ENCODE data around the gene NAT9. TPM values are rescaled to one million over a fixed set of nuclear protein-coding genes. Genes with fewer than 3 reads are reported as not detected.

Gene NAT9
- total RNA-seq, 1 donor from 2014 or later: 50.1 TPM

DNA sequence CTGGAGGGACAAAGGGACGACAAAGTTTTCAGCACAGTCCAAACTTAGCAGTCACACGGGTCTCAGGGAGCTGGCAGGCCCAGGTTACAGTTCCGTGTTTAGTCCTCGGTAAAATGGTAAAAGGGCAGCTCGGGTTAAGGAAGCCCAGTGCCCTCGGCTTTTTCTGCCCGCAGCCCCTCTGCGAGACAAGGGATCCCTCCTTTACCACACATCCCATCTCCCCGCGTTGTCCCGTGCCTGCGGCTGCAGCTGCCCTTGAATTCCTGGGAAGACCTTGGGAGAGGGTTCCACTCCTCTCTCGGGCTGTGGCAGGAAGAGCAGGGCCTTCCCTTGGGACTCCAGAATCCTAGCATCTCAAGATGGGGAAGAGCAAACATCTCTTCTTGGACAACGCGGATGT lies 46.3 kb downstream of the NAT9 start:
- no peak overlapping the region for H3K4me3 Mint-ChIP-seq (ENCODE audit: unreplicated experiment)
- no peak for DNase-seq (ENCODE audit: low spot score)
- H3K27me3 Mint-ChIP-seq (ENCODE audit: unreplicated experiment): peaks cover 3% of the 10 kb centered on the region
- no peaks in the 10 kb centered on the region for H3K4me1 Mint-ChIP-seq (ENCODE audit: unreplicated experiment)
- no peaks in the 10 kb centered on the region for H3K9me3 Mint-ChIP-seq (ENCODE audit: unreplicated experiment)
- no peaks in the 10 kb centered on the region for H3K36me3 Mint-ChIP-seq (ENCODE audit: low read depth, unreplicated experiment)
- TF ChIP-seq, protein P1, sequence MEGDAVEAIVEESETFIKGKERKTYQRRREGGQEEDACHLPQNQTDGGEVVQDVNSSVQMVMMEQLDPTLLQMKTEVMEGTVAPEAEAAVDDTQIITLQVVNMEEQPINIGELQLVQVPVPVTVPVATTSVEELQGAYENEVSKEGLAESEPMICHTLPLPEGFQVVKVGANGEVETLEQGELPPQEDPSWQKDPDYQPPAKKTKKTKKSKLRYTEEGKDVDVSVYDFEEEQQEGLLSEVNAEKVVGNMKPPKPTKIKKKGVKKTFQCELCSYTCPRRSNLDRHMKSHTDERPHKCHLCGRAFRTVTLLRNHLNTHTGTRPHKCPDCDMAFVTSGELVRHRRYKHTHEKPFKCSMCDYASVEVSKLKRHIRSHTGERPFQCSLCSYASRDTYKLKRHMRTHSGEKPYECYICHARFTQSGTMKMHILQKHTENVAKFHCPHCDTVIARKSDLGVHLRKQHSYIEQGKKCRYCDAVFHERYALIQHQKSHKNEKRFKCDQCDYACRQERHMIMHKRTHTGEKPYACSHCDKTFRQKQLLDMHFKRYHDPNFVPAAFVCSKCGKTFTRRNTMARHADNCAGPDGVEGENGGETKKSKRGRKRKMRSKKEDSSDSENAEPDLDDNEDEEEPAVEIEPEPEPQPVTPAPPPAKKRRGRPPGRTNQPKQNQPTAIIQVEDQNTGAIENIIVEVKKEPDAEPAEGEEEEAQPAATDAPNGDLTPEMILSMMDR (IDR thresholded peaks at IDR 0.05; ENCODE audit: unreplicated experiment): no peak
- H3K27ac Mint-ChIP-seq (ENCODE audit: unreplicated experiment): no peak overlapping the region

DNA sequence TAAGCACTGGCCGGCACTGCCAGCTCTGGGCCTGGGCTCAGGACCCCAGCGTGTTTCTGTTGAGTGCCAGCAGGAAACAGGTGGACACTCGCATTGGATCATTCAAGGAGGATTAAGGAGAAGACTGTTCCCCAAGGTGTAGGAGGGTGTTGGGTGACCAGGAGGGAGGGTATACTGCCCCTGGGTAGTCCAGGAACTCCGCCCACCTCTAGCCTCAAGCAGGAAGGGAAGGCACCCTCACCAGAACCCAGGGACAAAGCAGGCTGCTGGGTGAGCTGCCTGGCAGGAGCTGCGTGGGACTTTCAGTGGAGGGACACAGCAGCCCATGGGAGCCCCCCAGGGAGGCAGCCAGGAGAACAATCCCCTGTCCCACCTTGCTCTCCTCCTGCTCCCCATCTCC lies 46.8 kb downstream of the NAT9 start:
- Mint-ChIP-seq H3K9me3 (ENCODE audit: unreplicated experiment) (no peaks in the 10 kb centered on the region), H3K4me3 (ENCODE audit: unreplicated experiment) (no peak overlapping the region), H3K36me3 (ENCODE audit: low read depth, unreplicated experiment) (no peaks in the 10 kb centered on the region), H3K27ac (ENCODE audit: unreplicated experiment) (no peak overlapping the region), H3K4me1 (ENCODE audit: unreplicated experiment) (no peaks in the 10 kb centered on the region), H3K27me3 (ENCODE audit: unreplicated experiment) (peaks cover 2% of the 10 kb centered on the region)
- DNase-seq (ENCODE audit: low spot score): no peak
- TF ChIP-seq, protein P1 (IDR thresholded peaks at IDR 0.05; ENCODE audit: unreplicated experiment): no peak

DNA sequence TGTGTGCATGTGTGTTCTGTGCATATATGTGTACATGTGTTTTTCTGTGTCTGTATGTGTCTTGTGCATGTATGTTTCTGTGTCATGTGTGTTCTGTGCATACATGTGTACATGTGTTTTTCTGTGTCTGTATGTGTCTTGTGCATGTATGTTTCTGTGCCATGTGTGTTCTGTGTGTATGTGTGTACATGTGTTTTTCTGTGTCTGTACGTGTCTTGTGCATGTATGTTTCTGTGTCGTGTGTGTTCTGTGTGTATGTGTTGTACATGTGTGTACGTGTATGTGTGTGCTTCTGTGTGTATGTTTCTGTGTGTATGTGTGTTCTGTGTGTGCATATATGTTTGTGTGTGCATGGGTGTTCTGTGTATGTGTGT lies 47.5 kb downstream of the NAT9 start:
- H3K27me3 Mint-ChIP-seq (ENCODE audit: unreplicated experiment): peaks cover 2% of the 10 kb centered on the region
- no peak for DNase-seq (ENCODE audit: low spot score)
- no peak overlapping the region for H3K27ac Mint-ChIP-seq (ENCODE audit: unreplicated experiment)
- no peaks in the 10 kb centered on the region for H3K9me3 Mint-ChIP-seq (ENCODE audit: unreplicated experiment)
- TF ChIP-seq, protein P1 (IDR thresholded peaks at IDR 0.05; ENCODE audit: unreplicated experiment): no peak
- no peaks in the 10 kb centered on the region for H3K36me3 Mint-ChIP-seq (ENCODE audit: low read depth, unreplicated experiment)
- no peak overlapping the region for H3K4me3 Mint-ChIP-seq (ENCODE audit: unreplicated experiment)
- no peaks in the 10 kb centered on the region for H3K4me1 Mint-ChIP-seq (ENCODE audit: unreplicated experiment)

DNA sequence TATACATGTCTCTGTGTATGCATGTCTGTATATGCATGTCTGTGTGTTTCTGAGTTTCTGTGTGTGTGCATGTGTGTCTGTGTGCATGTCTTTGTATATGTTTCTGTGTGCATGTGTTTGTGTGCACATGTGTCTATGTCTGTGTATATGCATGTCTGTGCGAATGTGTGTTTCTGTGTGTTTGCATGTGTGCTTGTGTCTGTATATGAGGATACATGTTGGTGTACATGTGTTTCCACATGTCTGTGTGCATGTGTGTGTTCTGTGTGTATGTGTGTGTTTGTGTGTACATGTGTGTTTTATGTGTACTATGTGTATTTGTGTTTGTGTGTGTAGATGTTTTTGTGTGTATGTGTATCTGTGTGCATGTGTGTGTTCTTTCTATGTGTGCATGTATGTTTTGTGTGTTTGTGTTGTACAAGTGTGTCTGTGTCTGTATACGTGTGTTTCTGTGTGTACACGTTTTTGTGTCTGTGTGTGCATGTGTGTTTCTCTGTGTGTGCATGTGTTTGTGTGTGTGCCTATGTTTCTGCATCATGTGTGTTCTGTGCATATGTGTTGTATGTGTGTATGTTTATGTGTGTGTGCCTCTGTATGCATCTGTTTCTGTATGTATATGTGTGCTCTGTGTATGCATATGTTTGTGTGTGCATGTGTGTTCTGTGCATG lies 48.0 kb downstream of the NAT9 start:
- no peak overlapping the region for H3K27ac Mint-ChIP-seq (ENCODE audit: unreplicated experiment)
- no peak for DNase-seq (ENCODE audit: low spot score)

DNA sequence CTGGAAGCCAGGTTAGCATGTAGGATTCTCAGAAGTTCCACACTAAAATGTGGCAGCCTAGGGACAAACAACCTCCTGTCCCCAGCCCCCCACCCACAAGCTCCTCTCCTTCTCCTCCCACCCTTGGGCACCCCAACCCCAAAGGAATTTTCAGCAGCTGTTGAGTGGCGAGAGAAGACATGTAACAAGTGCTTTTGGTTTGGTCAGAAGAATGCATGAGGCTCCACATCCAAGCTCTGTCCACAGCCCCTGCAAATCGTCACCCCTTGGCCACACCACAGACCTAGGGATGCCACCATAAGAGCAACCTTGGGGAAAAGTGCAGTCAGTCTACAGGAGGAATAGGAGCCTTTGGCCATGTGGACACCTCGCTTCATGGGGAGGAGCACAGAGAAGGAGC lies 51.0 kb downstream of the NAT9 start:
- no peaks in the 10 kb centered on the region for H3K36me3 Mint-ChIP-seq (ENCODE audit: low read depth, unreplicated experiment)
- no peaks in the 10 kb centered on the region for H3K4me1 Mint-ChIP-seq (ENCODE audit: unreplicated experiment)
- no peaks in the 10 kb centered on the region for H3K27me3 Mint-ChIP-seq (ENCODE audit: unreplicated experiment)
- H3K27ac Mint-ChIP-seq (ENCODE audit: unreplicated experiment): no peak overlapping the region
- no peaks in the 10 kb centered on the region for H3K9me3 Mint-ChIP-seq (ENCODE audit: unreplicated experiment)
- TF ChIP-seq, protein P1 (IDR thresholded peaks at IDR 0.05; ENCODE audit: unreplicated experiment): no peak
- no peak for DNase-seq (ENCODE audit: low spot score)
- H3K4me3 Mint-ChIP-seq (ENCODE audit: unreplicated experiment): no peak overlapping the region

More for the DNA sequence above, 48.0 kb downstream of the NAT9 start:
- Mint-ChIP-seq H3K4me1 (ENCODE audit: unreplicated experiment) (no peaks in the 10 kb centered on the region), H3K9me3 (ENCODE audit: unreplicated experiment) (no peaks in the 10 kb centered on the region), H3K36me3 (ENCODE audit: low read depth, unreplicated experiment) (no peaks in the 10 kb centered on the region), H3K4me3 (ENCODE audit: unreplicated experiment) (no peak overlapping the region), H3K27me3 (ENCODE audit: unreplicated experiment) (peaks cover 2% of the 10 kb centered on the region)
- TF ChIP-seq, protein P1 (IDR thresholded peaks at IDR 0.05; ENCODE audit: unreplicated experiment): no peak
